HG03045 (cell line): Measurements from ENCODE around the gene ADAM15.

Experiments
- ATAC-seq: cut with Tn5 transposase; IDR thresholded peaks from one replicate; pipeline ENCODE4 v1.9.1; 2021; ENCODE audit warnings: mild to moderate bottlenecking, moderate library complexity; ENCODE audit not compliant: unreplicated experiment

ADAM15 gene

DNA sequence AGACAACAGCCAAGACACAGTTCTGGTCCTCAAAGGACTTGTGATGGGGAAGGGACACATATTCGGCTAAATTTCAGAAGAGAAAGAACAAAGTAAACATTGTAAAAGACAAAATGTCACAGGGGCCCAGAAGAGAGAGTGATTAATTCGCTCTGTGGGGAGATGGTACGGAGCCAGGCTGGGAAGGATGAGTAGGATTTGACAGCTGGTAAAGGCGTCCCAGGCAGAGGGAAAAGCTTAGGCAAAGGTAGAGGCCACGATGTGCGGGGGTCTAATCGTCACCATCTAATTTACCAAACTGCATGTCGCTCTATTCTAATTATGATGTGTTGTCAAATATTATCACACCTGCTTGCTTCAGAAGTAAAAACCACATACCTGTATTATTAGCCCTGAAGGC is 59.3 kb downstream of the ADAM15 start:
- no peak for ATAC-seq

DNA sequence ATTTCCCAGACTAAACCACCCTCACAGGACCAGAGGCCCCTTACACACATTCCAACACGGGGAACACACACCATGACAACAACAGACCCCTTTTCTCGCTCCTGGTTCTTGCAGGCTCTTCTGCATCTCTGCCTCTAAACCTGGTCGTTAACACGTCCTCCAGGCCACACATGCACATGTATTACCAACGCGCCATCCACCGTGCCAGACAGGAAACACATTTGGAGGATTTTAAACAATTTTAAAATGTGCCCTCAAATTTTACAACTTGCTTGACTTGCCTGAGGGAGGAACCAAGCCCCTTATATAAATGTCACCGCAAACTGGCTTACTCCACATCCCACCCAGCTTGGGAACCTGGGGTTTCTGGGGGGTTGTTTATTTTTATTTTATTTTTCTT is 59.7 kb downstream of the ADAM15 start:
- ATAC-seq: no peak
